Esophagus squamous epithelium (tissue), 5 donors: ENCODE results near the gene ARHGEF17. TPM values are rescaled to one million over a fixed set of nuclear protein-coding genes. Genes with fewer than 3 reads are reported as not detected.

ENCODE experiments used
- DNase-seq: peaks from one replicate; lab custom pipeline; 2025; lab: John Stamatoyannopoulos, UW
- H3K27ac ChIP-seq, 4 donors: fragments of 200-600 bp; sonication (generic); one replicate each; pipeline ENCODE4 v1.5.1; 2016 to 2019; ENCODE audit warnings: mild to moderate bottlenecking in 1 of 4
- H3K27me3 ChIP-seq, 4 donors: fragments of 200-600 bp; sonication (generic); 1 replicate in 3 of 4; 2 replicates in 1 of 4; pipeline versions ENCODE4 v1.5.1 to v1.6.0; 2017 to 2021; ENCODE audit warnings: antibody characterized with exemption in 1 of 4
- H3K36me3 ChIP-seq, 3 donors: fragments of 200-600 bp; sonication (generic); one replicate each; pipeline ENCODE4 v1.5.1; 2016 to 2019
- H3K4me1 ChIP-seq, 3 donors: fragments of 200-600 bp; sonication (generic); one replicate each; pipeline ENCODE4 v1.5.1; 2017 to 2019
- H3K4me3 ChIP-seq, 4 donors: fragments of 200-600 bp; sonication (generic); 1 replicate in 3 of 4; 2 replicates in 1 of 4; pipeline ENCODE4 v1.5.1; 2016 to 2019; ENCODE audit warnings: mild to moderate bottlenecking in 2 of 4, moderate library complexity in 1 of 4
- H3K9me3 ChIP-seq, 3 donors: fragments of 200-600 bp; sonication (generic); one replicate each; pipeline ENCODE4 v1.5.1; 2016 to 2019
- CTCF ChIP-seq, 6 experiments: fragments of 450-650 bp in 4 of 6; fragments of 200-600 bp in 2 of 6; sonication (generic) in 2 of 6; IDR thresholded peaks; one replicate each; pipeline ENCODE4 v1.5.1; 2016 to 2019; ENCODE audit warnings: antibody characterized with exemption in 6 of 6, mild to moderate bottlenecking in 4 of 6, moderate library complexity in 4 of 6
- POLR2A ChIP-seq, 4 donors: fragments of 450-650 bp; IDR thresholded peaks; one replicate each; pipeline ENCODE4 v1.6.1; 2017; ENCODE audit warnings: antibody characterized with exemption in 4 of 4, mild to moderate bottlenecking in 4 of 4, moderate library complexity in 3 of 4
- WGBS, 2 donors: methylation state at CpG; one replicate each; pipeline ENCODE4 v1.1.5; 2018; 5-methylcytosine and 5-hydroxymethylcytosine counted together
- intact Hi-C: fragments of 100-400 bp; cut with DNase I; formaldehyde crosslinking; loops from one replicate; pipeline ENCODE4 v1.15.0; 2022
- total RNA-seq, 4 donors: library from RNA; depleted of rRNA; stranded (reverse); fragments of >200 nt; gene quantifications; one replicate each; pipeline ENCODE4 v1.1.0, GENCODE V29; 2016
- donor health status: DM: yes; HTN: yes; CAD: no.

Gene ARHGEF17
- total RNA-seq, 4 donors from 2014 or later: 3.2 to 23.1 (median 5.4) TPM

- WGBS, 2 donors: 28 to 56% methylated on average over 2 to 3 of the region's 6 CpGs
- peak overlapping the region; percentile 27 to 81 (median 50) for H3K27ac ChIP-seq
- H3K27me3 ChIP-seq: no peaks in the 10 kb centered on the region
- H3K36me3 ChIP-seq: no peaks in the 10 kb centered on the region
- H3K4me1 ChIP-seq: peaks cover 10 to 78% (median 36%) of the 10 kb centered on the region in 3 donors
- TF ChIP-seq CTCF (IDR thresholded peaks at IDR 0.05) (no peak), POLR2A (IDR thresholded peaks at IDR 0.05) (no peak)
- no peak overlapping the region for H3K4me3 ChIP-seq
- DNase-seq: no peak
- H3K9me3 ChIP-seq: no peaks in the 10 kb centered on the region
- intact Hi-C loops: loop anchor here (2.0 kb wide), 1 partner anchor 28 kb away; no protein-coding TSS in a partner anchor
Measured at GRCh38 chr11:73334384-73335203, 26.5 kb downstream of the ARHGEF17 start.

GRCh38 chr11:73335204-73335923 lies 27.3 kb downstream of the ARHGEF17 start:
- WGBS, 2 donors: 7 to 13% methylated on average over 2 to 3 of the region's 4 CpGs
- TF ChIP-seq CTCF (IDR thresholded peaks at IDR 0.05): peak; percentile 89 to 100 (median 93)
- TF ChIP-seq POLR2A (IDR thresholded peaks at IDR 0.05): no peak
- Histone ChIP-seq H3K9me3 (no peaks in the 10 kb centered on the region), H3K4me3 (no peak overlapping the region), H3K27ac (peak overlapping the region; percentile 27 to 81 (median 50)), H3K4me1 (peaks cover 10 to 78% (median 37%) of the 10 kb centered on the region in 3 donors), H3K36me3 (no peaks in the 10 kb centered on the region), H3K27me3 (no peaks in the 10 kb centered on the region)
- intact Hi-C loops: loop anchor here (2.0 kb wide), 1 partner anchor 29 kb away; no protein-coding TSS in a partner anchor
- DNase-seq: no peak

- TF ChIP-seq POLR2A (IDR thresholded peaks at IDR 0.05) (no peak), CTCF (IDR thresholded peaks at IDR 0.05) (no peak)
- Histone ChIP-seq H3K9me3 (no peaks in the 10 kb centered on the region), H3K36me3 (no peaks in the 10 kb centered on the region), H3K27ac (peak overlapping the region in 3 of 4 donors; percentile 46 to 55 (median 54)), H3K27me3 (peaks cover 0 to 6% (median 0%) of the 10 kb centered on the region in 4 donors), H3K4me3 (no peak overlapping the region), H3K4me1 (peaks cover 16 to 77% (median 18%) of the 10 kb centered on the region in 3 donors)
- intact Hi-C loops: no loop called here
- DNase-seq: no peak
- WGBS, 2 donors: 87% methylated on average over 2 of the region's 2 CpGs; no CpG with 5 or more reads in 1 of the 2 donors
Measured at GRCh38 chr11:73337846-73338245, 29.8 kb downstream of the ARHGEF17 start.

GRCh38 chr11:73338279-73338678 lies 30.2 kb downstream of the ARHGEF17 start:
- WGBS, 2 donors: 57 to 85% methylated on average over 4 of the region's 4 CpGs
- Histone ChIP-seq H3K9me3 (no peaks in the 10 kb centered on the region), H3K27me3 (peaks cover 0 to 10% (median 0%) of the 10 kb centered on the region in 4 donors), H3K27ac (peak overlapping the region in 3 of 4 donors; percentile 46 to 55 (median 54)), H3K4me3 (no peak overlapping the region), H3K36me3 (no peaks in the 10 kb centered on the region), H3K4me1 (peaks cover 20 to 77% (median 21%) of the 10 kb centered on the region in 3 donors)
- DNase-seq: no peak
- TF ChIP-seq POLR2A (IDR thresholded peaks at IDR 0.05) (no peak), CTCF (IDR thresholded peaks at IDR 0.05) (no peak)
- intact Hi-C loops: no loop called here
